NCI-H128 (cell line): ENCODE data around the gene UGT1A10.

Experiments used
- DNase-seq: peaks from one replicate; lab custom pipeline; 2025; ENCODE audit not compliant: unreplicated experiment; lab: John Stamatoyannopoulos, UW

Gene UGT1A10

DNA sequence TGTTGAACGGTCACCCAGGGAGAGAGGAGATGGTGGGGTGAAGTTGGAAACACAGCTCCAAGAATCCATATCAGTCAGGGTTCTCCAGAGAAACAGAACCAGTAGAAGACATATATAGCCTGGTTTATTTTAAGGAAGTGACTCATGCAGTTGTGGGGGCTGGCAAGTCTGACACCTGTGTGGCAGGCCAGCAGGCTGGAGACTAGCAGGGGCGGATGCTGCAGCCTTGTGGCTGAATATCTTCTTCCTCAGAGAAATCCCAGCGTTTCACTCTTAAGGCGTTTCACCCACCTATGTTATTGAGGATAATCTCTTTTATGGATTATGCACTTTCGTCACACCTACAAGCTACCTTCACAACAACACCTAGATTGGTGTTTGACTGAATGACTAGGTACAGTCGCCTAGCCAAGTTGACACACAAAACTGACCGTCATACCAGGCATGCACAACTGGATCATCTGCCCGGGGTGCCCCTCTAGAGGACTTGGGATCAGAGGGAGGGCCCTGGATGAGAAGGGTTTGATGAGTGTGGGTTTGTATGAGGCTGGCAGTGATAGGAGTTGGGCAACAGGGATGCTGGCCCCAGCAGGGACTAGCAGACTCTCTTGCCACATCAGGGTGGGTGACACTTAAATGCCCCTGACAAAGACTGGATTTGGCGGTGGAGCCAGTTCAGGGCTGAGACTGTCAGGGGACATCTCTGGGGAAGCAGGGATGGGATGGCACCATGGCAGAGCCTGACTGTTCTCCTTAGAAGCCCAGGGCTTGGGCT is 165.3 kb downstream of the UGT1A10 start:
- no peak for DNase-seq

DNA sequence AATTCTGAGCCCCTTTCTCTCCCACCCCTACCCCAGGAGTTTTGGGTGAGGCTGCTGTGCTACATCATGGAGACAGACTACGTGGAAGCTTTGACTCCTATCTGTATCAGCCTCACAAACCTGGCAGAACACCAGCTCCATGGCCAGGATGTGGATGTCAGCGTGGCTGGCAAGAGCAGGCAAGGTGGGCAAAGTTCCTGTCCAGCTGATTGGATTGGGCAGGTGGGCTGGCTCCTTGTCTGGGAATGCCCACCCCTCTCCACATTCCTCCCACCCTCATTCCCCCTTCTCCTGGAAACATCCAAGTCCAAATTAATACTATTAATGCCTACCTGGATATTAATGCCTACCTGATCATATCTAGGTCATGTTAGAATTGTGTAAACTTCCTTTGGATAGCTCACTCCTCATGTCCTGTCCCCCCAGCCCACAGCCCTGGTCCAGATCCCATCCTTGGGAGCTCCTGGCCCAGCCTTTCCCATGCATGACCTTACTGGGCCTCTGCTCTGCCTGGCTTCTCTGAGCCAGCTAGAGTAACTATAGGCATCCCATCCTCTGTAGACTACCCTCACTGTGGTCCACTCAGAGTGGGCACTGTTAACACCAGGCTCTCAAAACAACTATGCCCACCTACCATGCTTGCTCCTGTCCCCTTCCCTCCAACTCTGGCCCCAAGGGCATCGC is 166.0 kb downstream of the UGT1A10 start:
- no peak for DNase-seq

- DNase-seq = no peak
These were observed 167.2 kb downstream of the UGT1A10 start for GRCh38 chr2:233803292-233803911.

- DNase-seq = no peak
These were observed 167.7 kb downstream of the UGT1A10 start for GRCh38 chr2:233803994-233804393.

DNA sequence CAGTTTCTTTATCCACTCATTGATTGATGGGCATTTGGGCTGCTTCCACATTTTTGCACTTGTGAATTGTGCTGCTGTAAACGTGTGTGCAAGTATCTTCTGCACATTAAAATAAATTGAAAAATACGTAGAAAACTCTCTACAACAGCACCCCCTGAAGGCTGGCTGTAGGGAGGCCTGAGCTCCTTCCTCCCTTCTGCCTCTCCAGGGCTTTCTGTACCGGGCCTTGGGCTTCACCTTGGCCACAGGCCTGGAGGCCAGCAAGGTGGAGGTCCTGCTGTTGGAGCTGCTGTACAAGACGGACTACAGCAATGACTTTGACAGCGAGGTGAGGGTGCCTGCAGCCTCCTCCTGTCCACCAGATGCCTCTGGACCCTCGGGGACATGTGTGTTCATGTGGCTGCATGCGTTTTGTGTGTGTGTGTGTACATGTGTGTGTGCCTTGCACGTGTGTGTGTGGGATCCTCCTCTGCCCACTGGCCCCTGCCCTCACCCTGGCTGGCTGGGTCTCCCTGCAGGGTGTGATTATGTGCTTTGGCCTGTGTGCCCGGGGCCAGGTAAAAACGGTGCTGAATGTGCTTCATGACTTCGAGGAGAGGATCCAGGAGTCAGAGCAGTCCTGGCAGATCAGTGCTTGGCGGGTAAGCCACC is 171.1 kb downstream of the UGT1A10 start:
- no peak for DNase-seq

- no peak for DNase-seq
These were observed 172.0 kb downstream of the UGT1A10 start for GRCh38 chr2:233807966-233808935.

DNA sequence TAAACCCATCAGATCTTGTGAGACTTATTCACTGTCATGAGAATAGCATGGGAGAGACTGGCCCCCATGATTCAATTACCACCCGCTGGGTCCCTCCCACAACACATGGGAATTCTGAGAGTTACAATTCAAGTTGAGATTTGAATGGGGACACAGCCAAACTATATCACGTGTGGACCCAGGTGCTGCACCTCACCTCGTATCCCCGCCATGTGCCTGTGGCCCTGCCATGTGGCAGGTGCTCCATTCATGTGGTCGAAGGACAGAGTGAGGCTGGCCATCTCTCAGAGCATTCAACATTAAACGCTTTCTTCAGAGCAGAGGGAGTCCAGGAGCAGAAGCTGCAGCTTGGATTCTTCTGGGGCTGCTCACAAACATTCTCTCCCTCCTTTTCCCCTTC is 174.1 kb downstream of the UGT1A10 start:
- no peak for DNase-seq

- DNase-seq = no peak
These were observed 174.8 kb downstream of the UGT1A10 start for GRCh38 chr2:233811087-233811486.

DNA sequence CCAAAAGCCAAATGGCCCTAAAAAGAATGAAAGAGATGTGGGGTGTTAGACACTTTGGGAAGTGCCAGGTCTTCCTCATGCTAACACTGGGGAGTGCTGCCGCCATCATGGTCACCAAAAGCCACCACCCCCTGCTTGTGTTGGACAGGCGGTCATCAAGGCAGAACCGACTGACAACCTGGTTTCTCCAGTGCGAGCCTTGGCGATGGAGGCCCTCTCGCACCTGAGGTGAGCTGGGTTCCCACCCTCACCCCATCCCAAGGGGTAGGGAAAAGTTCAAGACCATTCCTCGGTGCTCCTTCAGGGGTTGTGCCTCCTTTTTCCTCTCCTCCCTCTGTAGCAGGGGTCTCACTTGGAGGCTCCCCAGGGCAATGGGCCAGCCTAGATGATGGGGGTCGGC is 175.5 kb downstream of the UGT1A10 start:
- no peak for DNase-seq

GRCh38 chr2:233813236-233814055 is 177.2 kb downstream of the UGT1A10 start:
- DNase-seq = no peak

DNA sequence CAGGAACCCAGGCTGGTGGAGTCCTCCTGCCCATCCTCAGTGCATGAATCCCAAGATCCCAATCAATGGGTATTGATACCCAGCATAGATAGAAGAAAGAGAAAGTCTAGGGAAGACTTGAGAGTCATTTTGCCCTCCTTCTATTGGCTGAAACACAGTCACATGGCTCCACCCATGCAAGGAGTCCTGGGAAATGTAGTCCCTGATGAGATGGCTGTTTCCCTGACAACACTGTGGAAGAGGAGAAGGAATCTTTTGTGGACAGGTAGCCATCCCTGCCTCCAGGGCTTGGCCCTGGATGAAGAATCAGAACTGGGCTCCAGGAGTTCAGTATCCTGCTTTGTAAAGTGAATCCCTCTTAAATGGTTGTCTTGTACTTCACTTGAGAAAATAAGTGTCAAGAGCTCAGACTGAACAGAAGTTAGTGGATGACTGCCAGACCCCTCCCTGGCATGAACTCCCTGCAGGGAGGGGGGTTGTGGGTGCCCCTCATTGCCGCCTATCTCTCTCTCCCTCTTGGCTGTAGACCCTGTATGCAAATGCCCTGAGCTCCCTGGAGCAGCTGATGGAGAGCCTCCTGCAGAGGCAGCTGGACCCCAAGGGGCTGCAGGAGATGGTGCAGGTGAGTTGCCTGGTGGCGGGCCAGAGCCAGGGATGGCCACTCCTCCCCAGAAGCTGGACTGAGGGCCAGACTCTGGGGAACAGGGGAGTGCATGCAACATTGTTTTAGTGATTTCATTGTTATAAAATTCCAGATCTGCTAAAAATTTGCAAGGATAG is 178.0 kb downstream of the UGT1A10 start:
- DNase-seq = no peak

DNA sequence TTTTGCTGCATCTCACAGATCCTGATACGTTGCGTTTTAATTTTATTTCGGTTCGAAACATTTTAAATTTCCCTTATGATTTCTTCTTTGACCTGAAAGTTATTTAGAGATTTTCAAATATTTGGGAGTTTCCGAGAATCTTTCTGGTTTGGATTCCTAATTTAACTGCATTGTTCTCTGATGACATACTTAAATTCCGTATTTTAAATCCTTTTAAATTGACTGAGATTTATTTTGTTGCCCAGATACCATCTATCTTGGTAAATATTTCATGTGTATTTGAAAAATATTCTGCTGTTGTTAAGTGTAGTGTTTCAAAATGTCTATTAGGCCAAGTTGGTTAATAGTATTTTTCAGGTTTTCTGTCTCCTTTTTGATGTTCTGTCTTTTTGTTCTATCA is 179.6 kb downstream of the UGT1A10 start:
- no peak for DNase-seq

DNA sequence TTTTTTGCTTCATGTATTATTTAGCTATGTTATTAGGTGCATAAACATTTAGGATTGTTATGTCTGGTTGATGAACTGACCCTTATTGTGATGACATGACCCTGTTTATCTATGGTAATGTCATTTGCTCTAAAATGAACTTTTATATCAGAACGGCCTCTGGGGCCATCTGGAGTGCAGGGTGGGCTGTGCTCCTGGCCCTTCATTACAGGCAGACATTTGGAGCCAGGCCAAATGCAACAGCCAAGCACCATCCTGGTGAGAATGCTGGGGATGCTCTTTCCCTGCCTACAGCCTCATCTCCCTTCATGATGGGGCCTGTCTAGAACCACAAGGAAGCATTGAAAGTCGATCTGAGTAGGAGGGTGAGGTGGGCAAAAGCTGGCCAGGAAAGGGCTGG is 180.1 kb downstream of the UGT1A10 start:
- DNase-seq = no peak

- DNase-seq = no peak
These were observed 180.5 kb downstream of the UGT1A10 start for GRCh38 chr2:233816771-233817170.

GRCh38 chr2:233817361-233817911 is 181.2 kb downstream of the UGT1A10 start:
- no peak for DNase-seq

GRCh38 chr2:233817995-233818638 is 181.9 kb downstream of the UGT1A10 start:
- no peak for DNase-seq

DNA sequence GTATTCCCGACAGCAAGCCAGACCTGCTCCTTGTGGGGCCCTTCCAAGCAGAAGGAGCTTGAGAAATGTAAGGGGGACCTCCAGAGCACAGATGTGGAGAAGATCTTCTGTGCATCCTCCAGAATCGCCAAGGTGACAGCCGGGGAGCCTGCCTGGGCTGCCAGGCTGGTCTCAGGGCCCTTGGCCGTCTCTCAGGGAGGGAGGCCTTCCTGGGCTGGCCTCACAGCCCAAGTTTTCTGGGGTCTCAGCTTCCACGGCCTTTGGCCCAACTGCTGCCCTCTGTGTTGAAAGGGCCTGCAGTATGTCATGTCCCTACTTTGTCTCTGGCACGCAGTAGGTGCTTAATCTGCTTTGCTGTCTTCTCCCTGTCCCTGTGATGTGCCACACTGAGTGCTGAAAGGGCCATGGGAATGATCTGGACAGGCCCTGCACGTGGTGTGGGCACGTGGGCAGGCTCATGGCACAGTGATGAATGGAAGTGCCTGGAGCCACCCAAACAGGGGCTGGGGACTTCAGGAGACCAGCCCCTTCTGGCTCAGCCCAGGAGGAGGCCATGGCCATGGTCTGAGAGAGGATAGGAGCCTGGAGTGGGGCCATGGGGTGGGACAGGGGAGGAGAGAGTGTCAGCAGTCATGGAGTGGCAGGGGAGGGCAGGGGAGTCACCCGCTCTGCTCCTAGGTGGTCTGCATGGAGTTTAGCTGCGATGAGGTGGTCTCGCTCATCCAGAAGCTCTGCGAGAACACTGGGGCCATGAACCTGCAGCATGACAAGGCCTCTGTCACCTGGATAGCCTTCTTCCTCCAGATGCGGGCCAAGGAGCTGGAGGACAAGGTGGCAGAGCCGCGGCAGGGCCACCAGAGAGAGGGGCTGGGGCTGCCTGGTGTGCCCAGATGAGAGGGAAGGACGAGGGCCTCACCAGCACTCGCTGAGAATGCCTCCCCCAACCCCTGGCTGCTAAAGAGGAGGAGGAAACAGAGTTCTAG is 182.7 kb downstream of the UGT1A10 start:
- no peak for DNase-seq
